Peyer's patch (tissue), 4 donors: ENCODE data around the gene ADRA2C. TPM values are rescaled to one million over a fixed set of nuclear protein-coding genes. Genes with fewer than 3 reads are reported as not detected.
A peak's percentile ranks its signal among the peaks of the same experiment; 100 is the strongest.

Experiments
- DNase-seq, 3 donors: peaks; one replicate each; pipeline ENCODE4 v3.0.0-alpha.2; 2017 to 2019
- H3K27ac ChIP-seq, 4 donors: fragments of 200-600 bp; sonication (generic); one replicate each; pipeline ENCODE4 v1.5.1; 2016 to 2019
- H3K27me3 ChIP-seq, 2 donors: fragments of 200-600 bp; sonication (generic); one replicate each; pipeline ENCODE4 v1.5.1; 2019
- H3K36me3 ChIP-seq, 3 donors: fragments of 200-600 bp; sonication (generic); one replicate each; pipeline ENCODE4 v1.5.1; 2016 to 2019
- H3K4me1 ChIP-seq, 4 donors: fragments of 200-600 bp; sonication (generic); one replicate each; pipeline ENCODE4 v1.5.1; 2016 to 2019
- H3K4me3 ChIP-seq, 4 donors: fragments of 200-600 bp; sonication (generic); 1 replicate in 3 of 4; 2 replicates in 1 of 4; pipeline ENCODE4 v1.5.1; 2016 to 2019; ENCODE audit warnings: mild to moderate bottlenecking in 1 of 4
- H3K9me3 ChIP-seq, 4 donors: fragments of 200-600 bp; sonication (generic); one replicate each; pipeline ENCODE4 v1.5.1; 2016 to 2019; ENCODE audit warnings: mild to moderate bottlenecking in 1 of 4
- POLR2A ChIP-seq, 2 donors: fragments of 450-650 bp; IDR thresholded peaks; one replicate each; pipeline ENCODE4 v1.5.1; 2017; ENCODE audit warnings: antibody characterized with exemption in 2 of 2, mild to moderate bottlenecking in 2 of 2, moderate library complexity in 2 of 2
- total RNA-seq, 4 donors: library from RNA; depleted of rRNA; stranded (reverse); fragments of >200 nt; gene quantifications; one replicate each; pipeline ENCODE4 v1.1.0, GENCODE V29; 2016
- TF ChIP-seq, protein P1 (sequence below), 6 experiments: fragments of 450-650 bp in 4 of 6; fragments of 200-600 bp in 2 of 6; sonication (generic) in 1 of 6; IDR thresholded peaks; one replicate each; pipeline ENCODE4 v1.5.1; 2017 to 2019; ENCODE audit warnings: antibody characterized with exemption in 6 of 6, mild to moderate bottlenecking in 3 of 6, moderate library complexity in 1 of 6

The ADRA2C gene
- total RNA-seq, 4 donors from 2014 or later = 0.76 to 5.0 (median 2.9) TPM

DNA sequence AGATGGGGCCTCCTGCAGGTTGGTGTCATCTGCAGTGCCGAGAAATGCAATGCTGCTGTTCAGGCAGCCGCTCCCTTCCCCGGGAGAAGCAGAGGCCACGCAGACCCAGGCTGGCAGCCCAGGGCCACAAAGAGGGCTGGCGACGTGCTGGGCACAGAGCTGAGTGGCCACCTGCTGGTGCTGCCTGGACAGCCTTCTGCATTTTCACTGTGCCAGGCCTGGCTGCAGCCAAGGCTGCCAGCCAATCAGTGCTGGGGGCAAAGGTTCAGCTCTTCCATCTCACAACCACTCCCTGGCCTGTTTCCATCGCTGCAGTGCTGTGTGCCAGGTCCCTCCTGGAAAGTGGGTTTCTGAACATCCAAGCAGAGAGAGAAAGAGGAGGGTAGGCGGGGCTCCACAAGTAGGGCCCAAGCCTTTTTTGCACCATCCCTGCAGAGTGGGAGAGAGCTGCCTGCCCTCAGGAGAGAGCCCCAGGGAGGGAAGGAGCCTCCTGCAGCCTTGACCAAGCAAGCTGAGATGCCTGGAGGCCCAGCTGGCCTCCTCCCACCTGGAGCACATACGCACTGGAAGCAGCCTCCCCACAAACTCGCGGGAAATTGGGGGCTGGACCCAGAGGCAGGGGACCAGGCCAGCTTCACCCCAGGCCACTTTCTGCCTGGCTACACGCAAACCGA is 20.1 kb downstream of the ADRA2C start:
- peaks cover 0 to 7% (median 0%) of the 10 kb centered on the region in 4 donors for H3K9me3 ChIP-seq
- H3K4me1 ChIP-seq = no peaks in the 10 kb centered on the region
- no peaks in the 10 kb centered on the region for H3K36me3 ChIP-seq
- no peaks in the 10 kb centered on the region for H3K27me3 ChIP-seq
- no peak overlapping the region for H3K4me3 ChIP-seq
- peak in 2 of 3 donors; percentile 52 to 60 for DNase-seq
- H3K27ac ChIP-seq = no peak overlapping the region
- no peak for TF ChIP-seq POLR2A (IDR thresholded peaks at IDR 0.05)
- TF ChIP-seq, protein P1, sequence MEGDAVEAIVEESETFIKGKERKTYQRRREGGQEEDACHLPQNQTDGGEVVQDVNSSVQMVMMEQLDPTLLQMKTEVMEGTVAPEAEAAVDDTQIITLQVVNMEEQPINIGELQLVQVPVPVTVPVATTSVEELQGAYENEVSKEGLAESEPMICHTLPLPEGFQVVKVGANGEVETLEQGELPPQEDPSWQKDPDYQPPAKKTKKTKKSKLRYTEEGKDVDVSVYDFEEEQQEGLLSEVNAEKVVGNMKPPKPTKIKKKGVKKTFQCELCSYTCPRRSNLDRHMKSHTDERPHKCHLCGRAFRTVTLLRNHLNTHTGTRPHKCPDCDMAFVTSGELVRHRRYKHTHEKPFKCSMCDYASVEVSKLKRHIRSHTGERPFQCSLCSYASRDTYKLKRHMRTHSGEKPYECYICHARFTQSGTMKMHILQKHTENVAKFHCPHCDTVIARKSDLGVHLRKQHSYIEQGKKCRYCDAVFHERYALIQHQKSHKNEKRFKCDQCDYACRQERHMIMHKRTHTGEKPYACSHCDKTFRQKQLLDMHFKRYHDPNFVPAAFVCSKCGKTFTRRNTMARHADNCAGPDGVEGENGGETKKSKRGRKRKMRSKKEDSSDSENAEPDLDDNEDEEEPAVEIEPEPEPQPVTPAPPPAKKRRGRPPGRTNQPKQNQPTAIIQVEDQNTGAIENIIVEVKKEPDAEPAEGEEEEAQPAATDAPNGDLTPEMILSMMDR (IDR thresholded peaks at IDR 0.05) = peak in 3 of 6 experiments; percentile 34 to 55 (median 44)

DNA sequence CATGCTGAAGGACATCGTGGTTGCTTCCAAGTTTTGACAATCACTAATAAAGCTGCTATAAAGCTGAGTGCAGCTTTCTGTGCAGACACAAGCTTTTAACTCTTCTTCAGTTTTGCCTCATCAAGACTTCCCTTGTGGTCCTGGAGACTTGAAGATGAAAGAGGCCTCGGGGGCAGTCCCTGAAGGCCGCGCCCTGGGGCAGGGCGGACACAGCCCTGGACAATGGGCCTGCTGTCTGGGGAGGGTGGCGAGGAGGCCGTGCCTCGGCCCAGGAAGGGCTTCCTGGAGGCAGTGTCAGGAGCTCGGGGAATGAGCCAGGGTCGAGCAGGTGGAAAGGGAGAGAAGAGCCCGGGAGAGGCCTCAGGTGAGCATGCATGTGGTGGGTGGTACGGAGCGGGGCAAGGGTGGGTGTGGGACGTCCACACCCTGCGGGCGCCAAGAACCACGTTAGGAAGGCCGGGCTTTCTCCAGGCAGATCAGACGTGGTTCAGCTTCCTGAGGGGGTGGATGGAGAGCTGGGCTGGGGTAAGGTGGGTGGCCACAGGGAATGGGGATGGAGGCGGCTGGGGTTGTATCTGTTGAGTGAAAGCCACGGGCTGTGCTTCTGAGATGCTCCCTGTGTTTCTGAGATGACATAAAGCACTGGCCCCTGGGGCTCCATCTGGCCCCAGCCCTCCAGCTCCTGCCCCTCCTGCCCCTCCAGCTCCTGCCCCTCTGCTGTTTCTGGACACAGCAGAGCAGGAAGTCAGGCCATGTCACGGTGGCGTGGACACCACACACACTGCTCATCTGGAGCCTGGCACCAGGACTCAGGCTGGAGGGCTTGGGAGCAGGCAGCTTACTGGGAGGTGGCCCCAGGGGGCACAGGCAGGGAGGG is 21.5 kb downstream of the ADRA2C start:
- H3K4me3 ChIP-seq = no peak overlapping the region
- no peak overlapping the region for H3K27ac ChIP-seq
- H3K4me1 ChIP-seq = no peaks in the 10 kb centered on the region
- H3K9me3 ChIP-seq = no peaks in the 10 kb centered on the region
- no peaks in the 10 kb centered on the region for H3K36me3 ChIP-seq
- H3K27me3 ChIP-seq = no peaks in the 10 kb centered on the region
- TF ChIP-seq, protein P1 (IDR thresholded peaks at IDR 0.05) = no peak
- TF ChIP-seq POLR2A (IDR thresholded peaks at IDR 0.05) = no peak
- no peak for DNase-seq

DNA sequence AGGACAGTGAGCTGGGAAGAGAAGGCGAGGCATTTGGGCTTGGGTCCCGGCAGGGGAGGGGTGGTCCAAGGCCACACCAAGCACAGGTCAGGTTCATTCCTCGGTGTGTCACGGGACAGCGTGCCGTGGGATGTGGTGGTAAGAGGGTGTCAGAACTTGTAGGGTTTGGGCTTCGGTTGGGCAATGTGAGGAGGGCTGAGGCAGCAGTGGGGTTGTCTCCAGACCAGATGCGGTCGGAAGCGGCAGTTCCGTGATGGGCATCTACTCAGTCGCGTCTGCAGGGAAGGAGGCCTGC is 22.1 kb downstream of the ADRA2C start:
- H3K4me3 ChIP-seq = no peak overlapping the region
- no peak overlapping the region for H3K27ac ChIP-seq
- DNase-seq = no peak
- no peaks in the 10 kb centered on the region for H3K4me1 ChIP-seq
- H3K27me3 ChIP-seq = no peaks in the 10 kb centered on the region
- H3K9me3 ChIP-seq = no peaks in the 10 kb centered on the region
- no peak for TF ChIP-seq POLR2A (IDR thresholded peaks at IDR 0.05)
- TF ChIP-seq, protein P1 (IDR thresholded peaks at IDR 0.05) = no peak
- no peaks in the 10 kb centered on the region for H3K36me3 ChIP-seq

DNA sequence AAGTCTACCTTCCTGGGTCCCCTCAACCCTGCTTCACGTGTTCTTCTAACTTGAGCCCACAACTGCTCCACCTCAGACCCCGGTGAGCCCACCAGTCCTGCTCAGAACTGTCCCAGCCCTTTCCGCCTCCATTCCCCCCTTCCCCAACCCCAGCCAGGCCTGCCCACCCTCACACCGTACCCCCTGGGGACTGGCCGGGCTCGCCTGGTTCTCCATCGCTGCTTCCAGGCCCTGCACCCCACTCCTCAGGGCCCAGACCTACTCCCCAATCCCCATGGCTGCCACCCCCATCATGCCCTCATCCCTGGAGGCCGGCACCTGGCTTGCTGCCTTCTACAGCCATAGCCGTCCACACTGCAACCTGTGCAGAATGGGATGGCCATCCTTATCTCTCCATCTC is 23.4 kb downstream of the ADRA2C start:
- TF ChIP-seq, protein P1 (IDR thresholded peaks at IDR 0.05) = no peak
- no peak for TF ChIP-seq POLR2A (IDR thresholded peaks at IDR 0.05)
- no peak for DNase-seq
- H3K4me1 ChIP-seq = no peaks in the 10 kb centered on the region
- no peaks in the 10 kb centered on the region for H3K9me3 ChIP-seq
- H3K36me3 ChIP-seq = no peaks in the 10 kb centered on the region
- no peaks in the 10 kb centered on the region for H3K27me3 ChIP-seq
- H3K27ac ChIP-seq = no peak overlapping the region
- no peak overlapping the region for H3K4me3 ChIP-seq

DNA sequence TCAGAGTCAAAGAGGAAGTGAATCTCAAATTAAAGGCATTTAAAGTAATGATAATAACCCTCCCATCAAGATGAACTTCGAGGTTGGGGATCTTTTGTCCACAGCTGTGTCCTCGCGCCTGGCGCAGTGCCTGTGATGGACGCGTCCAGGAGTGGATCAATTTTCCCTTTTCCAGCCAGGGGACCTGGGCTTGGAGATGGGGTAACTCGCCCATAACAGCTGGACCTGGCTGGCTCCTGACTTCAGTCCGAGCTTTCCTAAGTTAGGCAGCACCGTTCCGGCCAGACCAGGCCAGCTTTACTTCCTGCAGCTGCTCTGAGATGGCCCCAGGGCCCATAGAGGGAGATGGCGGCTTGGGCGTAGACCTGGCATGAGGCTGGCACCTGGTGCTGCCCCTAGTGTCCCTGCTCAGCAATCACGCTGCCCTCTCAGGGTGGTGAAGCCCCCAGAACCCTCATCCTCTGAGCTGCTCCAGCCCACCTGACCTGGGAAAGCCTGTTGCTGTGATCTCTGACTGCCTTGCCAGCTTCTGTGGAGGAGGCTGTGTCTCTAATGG is 23.9 kb downstream of the ADRA2C start:
- Histone ChIP-seq H3K27ac (no peak overlapping the region), H3K9me3 (no peaks in the 10 kb centered on the region), H3K36me3 (no peaks in the 10 kb centered on the region), H3K4me1 (no peaks in the 10 kb centered on the region), H3K27me3 (no peaks in the 10 kb centered on the region), H3K4me3 (no peak overlapping the region)
- no peak for DNase-seq
- TF ChIP-seq POLR2A (IDR thresholded peaks at IDR 0.05) = no peak
- TF ChIP-seq, protein P1 (IDR thresholded peaks at IDR 0.05) = no peak
